Stimulated activated CD8-positive, alpha-beta memory T cell treated with anti-CD3 and anti-CD28 coated beads, Interleukin-12 subunit alpha, Interleukin-12 subunit beta, amount 100 ng/mL, for 1 hour (primary cell): ENCODE results near the gene MBD3L2B.

Experiments
- DNase-seq: peaks from one replicate; pipeline ENCODE4 v3.0.0-alpha.2; 2020; ENCODE audit warnings: low read depth

The MBD3L2B gene

GRCh38 chr19:7010722-7011593 lies 10.3 kb downstream of the MBD3L2B start:
- no peak for DNase-seq

- DNase-seq, result no peak
These were observed 13.4 kb downstream of the MBD3L2B start for GRCh38 chr19:7007859-7008258.

- DNase-seq, result no peak
These were observed 15.0 kb downstream of the MBD3L2B start for GRCh38 chr19:7006135-7006704.

GRCh38 chr19:7004313-7004931 lies 16.8 kb downstream of the MBD3L2B start:
- no peak for DNase-seq

GRCh38 chr19:7000816-7001215 lies 20.4 kb downstream of the MBD3L2B start:
- DNase-seq, result no peak

- DNase-seq, result no peak
These were observed 20.9 kb downstream of the MBD3L2B start for GRCh38 chr19:7000333-7000732.

- DNase-seq, result no peak
These were observed 21.3 kb downstream of the MBD3L2B start for GRCh38 chr19:6999933-7000332.

GRCh38 chr19:6997679-6998445 lies 23.4 kb downstream of the MBD3L2B start:
- DNase-seq, result no peak

GRCh38 chr19:6996810-6997209 lies 24.4 kb downstream of the MBD3L2B start:
- DNase-seq, result no peak

- DNase-seq, result no peak
These were observed 26.2 kb downstream of the MBD3L2B start for GRCh38 chr19:6995054-6995453.

GRCh38 chr19:6988257-6988656 lies 33.0 kb downstream of the MBD3L2B start:
- no peak for DNase-seq

- DNase-seq, result no peak
These were observed 33.4 kb downstream of the MBD3L2B start for GRCh38 chr19:6987850-6988249.

- DNase-seq, result no peak
These were observed 37.8 kb downstream of the MBD3L2B start for GRCh38 chr19:6983448-6983847.

- no peak for DNase-seq
These were observed 41.8 kb downstream of the MBD3L2B start for GRCh38 chr19:6979399-6979798.

- DNase-seq, result no peak
These were observed 45.0 kb downstream of the MBD3L2B start for GRCh38 chr19:6976197-6976596.

GRCh38 chr19:6971366-6971765 lies 49.9 kb downstream of the MBD3L2B start:
- DNase-seq, result no peak

GRCh38 chr19:6970443-6970842 lies 50.8 kb downstream of the MBD3L2B start:
- no peak for DNase-seq

GRCh38 chr19:6970021-6970420 lies 51.2 kb downstream of the MBD3L2B start:
- no peak for DNase-seq

GRCh38 chr19:6969490-6969889 lies 51.7 kb downstream of the MBD3L2B start:
- DNase-seq, result no peak
